GM21786 (cell line): ENCODE measurements around the gene TLE6.
"Not testable (repeated sequence)": the region's sequence is repeated elsewhere in the genome, so short reads cannot be mapped to it uniquely, and the experiment has no call there.

Experiments used
- ATAC-seq: cut with Tn5 transposase; IDR thresholded peaks from one replicate; pipeline ENCODE4 v1.9.1; 2021; ENCODE audit not compliant: unreplicated experiment

The TLE6 gene

DNA sequence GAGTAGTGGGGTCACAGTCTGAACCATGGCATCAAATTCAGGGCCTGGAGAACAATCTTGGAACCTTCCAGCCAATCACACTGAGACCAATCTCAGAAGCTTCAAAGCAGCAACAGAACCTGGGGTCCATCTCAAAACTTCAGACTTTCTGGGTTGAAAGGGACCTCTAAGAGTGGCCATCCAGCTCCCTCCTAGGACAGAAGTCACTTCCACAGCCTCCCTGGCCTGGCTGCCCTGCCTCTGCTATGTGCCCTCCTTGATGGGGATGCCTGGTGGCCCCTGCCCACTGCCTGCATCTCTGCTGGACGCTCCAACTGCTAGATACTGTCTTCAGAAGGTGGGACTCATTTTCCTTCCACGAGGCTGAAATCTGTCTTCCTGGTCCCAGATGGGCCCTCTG, 49.9 kb downstream of the TLE6 start:
- ATAC-seq: no peak

DNA sequence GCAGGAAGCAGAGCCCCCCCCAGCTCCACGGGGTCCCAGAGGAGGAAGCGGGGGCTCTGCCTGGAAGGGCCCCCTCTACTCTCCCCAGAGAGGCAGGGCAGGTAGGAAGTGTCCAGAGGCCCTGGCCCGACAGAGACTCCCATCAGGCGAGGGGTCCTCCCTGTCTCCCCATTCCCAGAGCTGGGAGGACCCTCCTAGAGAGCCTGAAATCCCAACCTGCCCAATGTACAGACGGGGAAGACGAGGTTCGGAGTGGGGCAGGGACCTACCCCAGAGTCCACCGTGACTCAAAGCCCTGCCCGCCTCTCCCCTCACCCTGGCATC, 50.6 kb downstream of the TLE6 start:
- no peak for ATAC-seq

DNA sequence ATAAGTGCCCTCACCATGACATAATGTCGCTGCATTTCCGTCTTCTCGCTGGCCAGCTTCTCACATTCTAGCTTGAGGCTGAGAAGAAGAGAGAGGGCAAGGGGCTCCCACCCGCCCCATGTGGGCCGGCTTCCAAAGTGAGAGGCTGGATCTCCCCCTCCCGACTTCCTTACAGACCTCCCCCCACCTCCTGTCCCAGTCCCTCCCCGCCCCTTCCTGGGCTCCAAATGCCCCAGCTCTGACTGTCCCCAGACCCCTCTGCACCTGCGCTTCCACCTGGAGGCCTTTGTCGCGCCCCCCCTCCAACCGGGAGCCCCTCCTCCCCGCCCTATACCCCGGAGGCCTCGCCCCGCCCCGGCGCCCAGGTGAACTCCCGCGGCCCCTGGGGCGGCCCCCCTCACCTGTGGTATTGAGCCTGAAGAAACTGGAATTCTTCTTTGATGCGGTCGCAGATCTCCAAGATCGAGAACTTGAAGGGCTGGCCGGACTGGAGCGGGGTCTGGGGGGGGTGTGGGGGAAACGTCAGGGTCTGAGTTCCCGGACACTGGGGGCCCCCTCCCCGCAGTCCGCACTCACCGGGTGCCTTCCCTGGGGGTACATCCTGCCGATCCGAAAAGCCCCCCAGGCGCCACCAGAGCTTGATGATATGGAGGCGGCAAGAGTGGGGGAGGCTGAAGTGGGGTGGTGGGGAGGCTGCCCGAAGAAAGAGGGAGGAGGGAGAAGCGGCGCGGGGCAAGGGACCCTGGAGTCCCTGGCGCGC, 51.1 kb downstream of the TLE6 start:
- ATAC-seq: no peak

DNA sequence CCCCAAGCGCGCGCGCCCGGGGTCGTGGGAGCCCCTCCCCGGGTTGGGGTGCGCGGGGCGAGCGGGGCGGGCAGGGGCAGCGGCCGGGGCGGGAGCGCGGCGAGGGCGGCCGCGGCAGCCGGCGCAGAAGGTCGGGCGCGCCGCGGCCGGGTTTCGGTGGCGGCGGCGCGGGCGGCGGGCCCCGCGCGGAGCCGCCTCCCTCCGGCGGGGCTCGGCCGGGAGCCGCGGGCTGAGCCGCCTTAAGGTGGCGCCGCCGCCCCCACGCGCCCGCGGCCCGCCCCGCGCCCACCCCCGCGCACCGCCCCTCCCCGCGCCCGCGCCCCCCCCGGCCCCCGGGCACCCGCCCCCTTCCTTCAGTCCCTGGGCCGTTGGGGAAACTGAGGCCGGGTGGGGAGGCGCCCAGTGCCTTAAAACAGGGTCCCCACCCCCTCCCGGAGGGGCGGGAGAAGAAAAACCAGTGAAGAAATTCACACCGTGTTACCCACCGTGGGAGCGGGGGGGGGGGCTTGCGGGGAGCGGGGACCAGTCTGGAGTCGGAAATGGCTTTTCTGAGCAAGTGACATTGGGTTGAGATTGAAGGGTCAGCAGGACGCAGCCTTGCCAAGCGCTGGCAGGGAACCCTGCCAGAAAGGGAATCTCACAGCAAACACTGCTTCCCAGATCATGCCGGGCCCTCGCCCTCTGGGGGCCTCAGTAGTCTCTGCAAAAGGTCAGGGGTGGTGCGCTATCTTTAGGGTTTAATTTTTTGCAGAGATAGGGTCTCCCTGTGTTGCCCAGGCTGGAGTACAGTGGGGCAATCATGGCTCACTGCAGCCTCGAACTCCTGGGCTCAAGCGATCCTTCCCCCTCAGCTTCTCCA, 51.9 kb downstream of the TLE6 start, which contains the start of gene TLE2:
TLE2 (minus strand) TSS at position 216 of the 859 bp plus-strand sequence. CDS start 376 bp downstream, outside the sequence.
- no peak for ATAC-seq

DNA sequence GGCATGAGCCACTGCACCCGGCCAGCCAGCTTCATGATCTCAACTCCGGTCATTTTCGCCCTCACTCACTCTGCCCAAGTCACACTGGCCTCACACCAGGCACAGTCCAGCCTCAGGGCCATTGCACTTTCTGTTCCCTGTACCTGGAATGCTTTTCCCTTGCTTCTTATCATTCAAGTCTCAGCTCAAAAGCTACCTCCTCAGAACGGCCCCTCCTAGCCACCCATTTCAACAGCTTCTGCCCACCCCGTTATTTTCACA, 54.2 kb downstream of the TLE6 start:
- ATAC-seq: no peak

DNA sequence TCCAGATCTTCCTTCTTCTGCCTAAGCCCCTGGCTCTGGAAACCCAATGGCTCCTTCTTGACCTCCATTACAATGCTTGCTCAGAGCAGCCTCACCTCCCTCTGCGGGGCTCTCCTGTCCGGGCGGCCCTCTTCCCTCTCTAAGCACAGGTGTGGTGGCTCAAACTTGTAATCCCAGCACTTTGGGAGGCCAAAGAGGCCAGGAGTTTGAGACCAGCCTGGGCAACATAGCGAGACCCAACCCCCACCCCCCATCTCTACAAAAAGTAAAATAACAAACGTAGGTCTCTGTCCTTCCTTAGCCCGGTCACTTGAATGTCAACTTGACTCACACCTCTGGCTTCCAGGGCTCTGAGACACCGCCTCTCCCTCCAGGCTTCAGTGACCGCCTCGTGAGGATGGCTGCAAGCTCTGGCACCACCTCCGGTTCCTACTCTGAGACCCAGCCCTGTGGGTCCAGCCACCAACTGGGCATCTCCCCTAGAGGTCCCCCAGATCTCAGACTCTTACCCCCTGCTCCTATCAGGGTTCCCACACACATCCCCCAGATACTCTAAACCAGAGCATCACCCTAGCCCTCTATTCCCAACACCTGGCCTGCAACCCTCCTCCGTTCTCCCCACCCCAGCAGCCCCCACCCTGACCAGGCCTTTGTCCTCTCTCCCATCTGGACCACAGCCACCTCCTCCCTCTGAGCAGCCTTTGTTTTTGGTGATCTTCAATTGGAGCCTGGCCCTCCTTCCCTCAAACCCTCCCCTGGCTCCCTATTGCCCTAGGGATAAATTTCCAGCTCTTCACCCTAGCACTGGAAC, 56.4 kb downstream of the TLE6 start:
- no peak for ATAC-seq

DNA sequence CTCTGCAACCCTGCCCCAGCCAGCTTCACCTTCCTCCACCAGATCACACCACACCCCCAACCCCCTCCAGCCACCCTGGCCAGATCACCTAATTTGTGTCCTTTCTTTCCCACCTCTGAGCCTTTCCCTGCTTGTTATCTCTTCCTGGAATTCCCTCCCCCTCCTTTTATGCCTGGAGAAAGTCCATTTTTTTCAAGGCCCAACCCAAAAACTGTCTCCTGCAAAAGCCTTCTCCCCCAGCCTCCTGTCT, 57.0 kb downstream of the TLE6 start:
- ATAC-seq: no peak

DNA sequence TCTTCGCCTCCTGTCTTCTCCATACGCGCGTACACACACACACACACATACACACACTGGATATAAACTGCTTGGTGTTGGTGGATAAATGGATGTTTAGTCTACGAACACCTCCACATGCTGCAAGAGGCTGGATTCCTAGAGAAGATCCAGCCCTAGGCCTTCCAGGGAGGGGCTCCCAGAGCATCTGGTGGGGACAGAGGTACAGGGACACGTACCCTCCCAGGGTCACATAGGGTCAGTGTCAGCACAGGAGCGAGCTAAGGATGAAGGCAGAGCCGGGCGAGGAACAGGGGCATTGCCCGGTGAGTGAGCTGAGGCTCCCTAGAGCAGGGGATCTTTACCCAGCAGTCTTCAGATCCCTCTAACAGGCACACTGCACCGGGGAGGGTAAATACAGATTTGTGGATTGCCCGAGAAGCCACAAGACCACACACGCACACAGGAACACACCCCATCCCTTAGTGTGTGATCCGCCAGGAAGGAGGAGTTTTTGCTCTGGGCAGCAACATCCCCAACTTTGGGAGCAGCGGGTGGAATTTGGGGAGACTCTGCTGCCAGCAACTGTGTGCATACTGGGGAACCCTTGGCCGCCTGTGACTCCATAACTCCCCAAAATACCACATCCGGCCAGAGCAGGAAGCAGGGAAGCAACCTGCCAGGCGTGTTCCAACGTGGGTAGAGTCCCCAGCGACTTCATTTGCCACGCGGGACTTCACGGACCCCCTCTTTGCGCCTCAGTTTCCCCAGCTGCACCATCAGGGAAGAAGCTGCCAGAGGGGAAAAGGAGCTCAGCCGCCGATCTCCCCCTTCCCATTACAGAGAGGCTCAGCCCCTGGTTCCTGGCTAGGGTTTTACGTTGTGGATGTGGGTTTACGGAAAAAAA, 57.5 kb downstream of the TLE6 start:
- no peak for ATAC-seq

DNA sequence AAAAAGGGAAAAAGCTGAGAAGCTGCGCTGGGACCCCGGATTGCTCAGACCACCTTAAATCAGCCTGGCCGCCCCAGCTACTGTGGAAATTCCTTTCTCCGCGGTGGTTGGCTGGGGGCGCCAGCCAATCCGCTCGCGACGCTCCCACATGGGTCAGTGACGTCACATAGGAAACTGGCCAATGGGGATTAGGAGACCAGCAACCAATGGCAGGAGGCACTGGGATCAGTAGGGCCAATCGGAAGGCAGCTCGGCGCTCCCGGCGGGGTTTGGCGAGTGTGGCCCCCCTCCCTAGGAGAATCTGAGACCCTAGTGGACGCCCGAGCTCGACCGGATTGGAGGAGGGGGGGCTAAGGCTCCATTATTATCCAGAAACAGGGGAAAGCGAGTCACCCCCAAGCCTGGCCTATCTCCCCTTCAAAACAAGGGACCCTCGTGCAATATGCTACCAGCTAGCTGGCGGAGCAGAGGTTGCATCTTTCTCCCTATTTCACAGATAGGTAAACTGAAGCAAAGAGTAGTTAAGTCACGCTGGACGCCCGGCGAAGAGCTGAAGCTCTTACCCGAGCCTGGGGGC, 58.3 kb downstream of the TLE6 start:
- ATAC-seq: peak; percentile 86

DNA sequence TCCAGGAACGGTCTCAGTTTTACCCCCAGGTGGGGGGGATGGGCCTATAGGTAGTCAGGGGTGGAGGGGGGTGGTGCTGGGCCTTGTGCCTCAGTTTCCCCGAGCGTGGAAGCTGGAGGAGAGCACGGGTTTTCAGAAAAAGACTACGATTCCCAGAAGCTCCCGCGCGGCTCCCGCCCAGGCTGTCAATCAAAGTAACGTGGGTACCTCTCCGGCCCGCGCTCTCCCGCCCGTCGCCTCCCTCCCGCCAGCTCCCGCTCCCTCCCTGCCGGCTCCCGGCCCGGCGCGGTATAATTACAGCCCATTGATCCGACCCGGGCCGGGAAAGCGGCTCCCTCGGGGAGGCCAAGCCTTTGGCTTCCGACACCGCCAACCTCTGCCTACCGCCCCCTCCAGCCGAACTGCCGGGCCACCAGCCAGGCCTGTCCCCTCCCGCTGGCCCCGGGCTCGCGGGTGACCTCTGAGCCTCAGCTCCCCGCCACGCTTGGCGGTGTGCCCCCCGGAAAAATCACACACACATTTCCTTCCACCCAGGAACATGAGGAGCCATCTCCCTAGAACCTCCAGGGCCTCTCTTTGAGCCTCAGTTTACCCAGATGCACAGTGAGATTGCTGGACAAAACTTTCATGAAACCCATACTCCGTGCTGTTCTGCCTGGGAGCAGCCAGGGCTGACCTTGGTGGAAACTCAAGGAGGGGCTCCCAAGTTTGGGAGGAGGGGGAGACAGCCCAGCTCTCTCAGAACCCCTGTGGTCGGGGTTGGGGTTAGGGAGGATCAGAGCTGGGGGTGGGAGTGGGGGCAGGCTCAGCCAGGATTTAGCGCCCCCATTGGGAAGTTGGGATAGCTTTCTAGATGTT, 59.0 kb downstream of the TLE6 start:
- ATAC-seq: peak; percentile 39

DNA sequence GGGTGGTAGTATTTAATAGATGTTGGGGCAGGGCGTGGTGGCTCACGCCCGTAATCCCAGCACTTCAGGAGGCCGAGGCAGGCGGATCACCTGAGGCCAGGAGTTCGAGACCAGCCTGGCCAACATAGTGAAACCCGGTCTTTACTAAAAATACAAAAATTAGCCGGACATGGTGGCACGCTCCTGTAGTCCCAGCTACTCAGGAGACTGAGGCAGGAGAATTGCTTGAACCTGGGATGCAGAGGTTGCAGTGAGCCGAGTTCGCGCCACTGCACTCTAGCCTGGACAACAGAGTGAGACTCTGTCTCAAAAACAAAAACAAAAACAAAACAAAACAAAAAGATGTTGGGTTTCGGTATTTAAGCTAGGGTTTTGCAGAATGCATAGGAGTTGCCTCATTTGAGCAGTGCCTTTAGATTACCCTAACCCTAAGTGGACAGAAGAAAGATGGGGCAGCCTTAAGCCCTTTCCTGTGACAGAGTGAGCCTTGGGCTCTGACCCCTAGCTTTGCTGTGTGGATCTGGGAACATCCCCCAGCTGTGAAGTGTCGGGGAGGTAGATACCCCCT, 59.7 kb downstream of the TLE6 start:
- not testable (repeated sequence) for ATAC-seq

DNA sequence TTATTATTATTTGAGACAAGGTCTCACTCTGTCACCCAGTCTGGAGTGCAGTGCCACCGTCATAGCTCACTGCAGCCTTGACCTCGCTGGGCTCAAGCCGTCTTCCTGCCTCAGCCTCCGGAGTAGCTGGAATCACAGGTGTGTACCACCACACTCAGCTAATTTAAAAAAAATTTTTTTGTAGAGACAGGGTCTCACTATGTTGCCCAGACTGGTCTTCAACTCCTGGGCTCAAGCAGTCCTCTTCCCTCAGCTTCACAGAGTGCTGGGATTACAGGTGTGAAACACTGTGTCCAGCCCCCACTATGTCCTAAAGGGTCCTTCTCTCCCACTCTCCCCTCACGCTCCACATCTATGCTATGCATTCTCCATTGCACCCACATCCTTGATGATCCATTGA, 60.9 kb downstream of the TLE6 start:
- no peak for ATAC-seq

DNA sequence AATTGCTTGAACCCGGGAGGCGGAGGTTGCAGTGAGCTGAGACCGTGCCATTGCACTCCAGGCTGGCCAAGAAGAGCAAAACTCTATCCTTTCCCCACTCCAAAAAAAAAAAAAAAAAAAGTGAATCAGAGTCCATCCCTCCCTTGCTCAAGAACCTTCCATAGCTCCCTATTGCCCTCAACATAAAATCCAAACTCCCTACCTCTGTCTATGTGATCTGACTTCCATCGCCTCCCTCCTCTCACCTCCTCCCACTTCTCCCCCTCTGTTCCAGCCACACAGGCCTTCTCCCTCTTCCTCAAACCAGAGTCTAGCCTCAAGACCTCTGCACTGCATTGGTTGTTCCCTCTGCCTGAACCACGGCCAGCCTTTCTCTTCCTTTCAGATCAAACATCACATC, 61.8 kb downstream of the TLE6 start:
- ATAC-seq: no peak

DNA sequence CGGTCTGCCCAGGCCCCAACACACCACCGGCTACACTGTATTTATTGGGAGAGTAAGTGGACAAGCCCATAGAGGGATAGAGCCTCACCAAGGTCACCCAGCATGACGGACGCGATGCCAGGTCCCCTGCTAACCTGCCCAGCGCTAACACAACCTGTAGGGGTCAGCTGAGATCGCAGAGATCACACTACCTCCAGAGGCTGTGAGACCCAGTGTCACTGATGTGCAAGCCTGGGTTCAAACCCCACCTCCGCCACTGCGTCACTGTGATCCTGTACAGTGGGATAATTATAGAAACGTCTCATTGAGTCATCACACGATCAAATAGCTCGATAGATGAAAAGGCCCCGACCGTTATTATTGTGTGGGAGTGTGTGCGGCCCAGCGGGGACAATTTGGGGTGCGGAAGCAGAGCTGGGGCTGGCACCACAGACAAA, 62.3 kb downstream of the TLE6 start:
- no peak for ATAC-seq

DNA sequence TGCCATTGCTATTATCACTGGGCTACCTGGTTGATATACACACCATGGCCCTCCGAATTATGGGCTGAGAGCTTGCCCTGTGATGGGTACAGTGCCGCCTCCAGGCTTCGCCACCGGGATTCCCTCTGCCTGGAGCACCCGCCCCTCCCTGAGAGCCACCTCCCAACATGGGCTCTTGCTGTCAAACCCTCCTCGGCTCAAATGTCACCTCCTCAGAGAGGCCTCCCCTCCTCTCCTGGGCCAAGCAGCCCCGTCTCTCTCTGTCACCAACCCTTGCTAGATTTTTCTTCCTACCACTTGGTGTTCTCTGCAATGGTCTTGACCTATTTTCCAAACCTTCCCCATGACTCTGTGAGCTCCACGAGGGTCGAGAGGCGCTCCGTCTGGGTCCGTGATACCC, 64.0 kb downstream of the TLE6 start:
- no peak for ATAC-seq

DNA sequence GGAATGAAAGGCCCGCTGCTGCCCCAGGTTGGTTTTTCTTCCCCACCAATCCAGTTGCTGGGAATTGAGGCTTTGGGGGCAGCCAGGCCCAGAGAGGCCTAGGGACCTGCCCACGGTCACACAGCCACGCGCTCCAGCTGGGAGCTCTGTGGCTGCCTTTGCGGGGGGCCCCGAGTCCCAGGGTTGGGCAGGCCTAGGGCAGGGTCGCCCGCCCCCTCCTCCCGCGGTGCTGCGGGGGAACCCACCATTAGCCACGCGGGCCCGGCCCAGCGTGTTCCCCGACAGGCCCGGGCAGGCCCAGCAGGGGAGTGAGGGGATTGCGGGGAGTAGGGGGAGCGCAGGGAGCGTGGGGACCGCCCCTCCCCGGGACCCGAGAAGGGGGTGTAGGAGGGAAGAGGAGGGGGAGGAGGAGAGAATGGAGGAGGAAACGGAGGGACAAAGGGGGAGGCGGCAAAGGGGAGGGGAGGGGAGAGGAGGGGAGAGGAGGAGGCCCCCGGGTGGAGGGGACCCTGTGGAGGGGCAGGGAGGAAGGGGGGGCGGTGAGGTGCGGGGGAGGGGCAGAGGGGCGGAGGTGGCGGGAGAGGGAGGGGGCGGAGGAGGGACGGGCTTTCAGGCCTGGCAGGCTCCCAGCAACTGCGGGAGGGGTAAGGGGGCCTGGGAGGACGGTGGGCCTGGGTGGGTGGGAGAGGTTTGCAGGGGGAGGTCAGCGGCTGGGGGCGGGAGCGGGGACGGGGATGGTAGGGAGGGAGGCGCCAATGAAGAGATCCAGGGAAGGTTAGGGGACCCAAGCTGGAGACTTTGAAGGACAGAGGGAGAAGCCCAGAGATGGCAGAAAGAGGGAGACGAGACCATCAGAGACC, 64.6 kb downstream of the TLE6 start:
- no peak for ATAC-seq

DNA sequence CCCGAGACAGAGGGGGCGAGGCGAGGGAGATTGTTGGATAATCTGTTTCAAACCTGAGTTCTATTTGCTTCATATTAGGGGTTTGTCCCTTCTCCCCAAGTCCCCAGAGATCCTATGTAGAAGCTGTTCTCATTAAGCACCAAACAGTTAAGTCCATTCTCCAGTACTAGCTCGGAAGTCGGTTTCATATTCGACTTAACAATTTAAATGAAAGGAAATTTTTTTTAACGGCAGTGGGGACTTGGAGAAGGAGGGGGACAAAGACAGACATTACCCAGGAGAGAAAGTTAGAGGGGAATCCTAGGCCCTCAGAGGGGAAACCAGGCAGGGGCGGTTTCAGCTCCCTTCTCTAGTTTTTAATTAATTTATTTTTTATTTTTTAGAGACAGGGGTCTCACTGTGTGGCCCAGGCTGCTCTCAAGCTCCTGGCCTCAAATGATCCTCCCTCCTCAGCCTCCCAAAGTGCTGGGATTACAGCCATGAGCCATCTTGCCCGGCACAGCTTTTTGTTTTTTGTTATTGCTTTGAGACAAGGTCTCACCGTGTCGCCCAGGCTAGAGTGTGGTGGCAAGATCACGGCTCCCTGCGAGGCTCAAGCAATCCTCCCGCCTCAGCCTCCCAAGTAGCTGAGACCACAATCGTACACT, 65.4 kb downstream of the TLE6 start:
- ATAC-seq: no peak
